ENCODE results near the gene OR1E2.
"Not testable (repeated sequence)": the region's sequence is repeated elsewhere in the genome, so short reads cannot be mapped to it uniquely, and the experiment has no call there.

The OR1E2 gene

DNA sequence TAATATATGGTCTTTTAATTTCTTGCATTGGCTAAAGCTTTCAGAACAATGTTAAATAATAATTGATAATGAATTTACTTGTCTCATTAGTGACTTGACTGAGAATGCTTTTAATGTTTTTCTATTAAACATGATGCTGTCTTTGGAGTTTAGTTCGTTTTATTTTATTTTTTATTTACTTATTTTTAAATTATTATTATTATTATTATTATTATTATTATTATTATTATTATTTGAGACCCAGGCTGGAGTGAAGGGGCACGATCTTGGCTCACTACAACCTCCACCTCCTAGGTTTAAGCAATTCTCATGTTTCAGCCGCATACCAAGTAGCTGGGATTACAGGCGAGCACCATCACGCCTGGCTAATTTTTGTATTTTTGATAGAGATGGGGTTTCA lies 18.0 kb downstream of the OR1E2 start:
- Mint-ChIP-seq H3K27ac (no peak overlapping the region), H3K4me1 (no peaks in the 10 kb centered on the region), H3K27me3 (peaks cover 14% of the 10 kb centered on the region), H3K36me3 (no peaks in the 10 kb centered on the region), H3K9me3 (no peaks in the 10 kb centered on the region), H3K4me3 (no peak overlapping the region)

DNA sequence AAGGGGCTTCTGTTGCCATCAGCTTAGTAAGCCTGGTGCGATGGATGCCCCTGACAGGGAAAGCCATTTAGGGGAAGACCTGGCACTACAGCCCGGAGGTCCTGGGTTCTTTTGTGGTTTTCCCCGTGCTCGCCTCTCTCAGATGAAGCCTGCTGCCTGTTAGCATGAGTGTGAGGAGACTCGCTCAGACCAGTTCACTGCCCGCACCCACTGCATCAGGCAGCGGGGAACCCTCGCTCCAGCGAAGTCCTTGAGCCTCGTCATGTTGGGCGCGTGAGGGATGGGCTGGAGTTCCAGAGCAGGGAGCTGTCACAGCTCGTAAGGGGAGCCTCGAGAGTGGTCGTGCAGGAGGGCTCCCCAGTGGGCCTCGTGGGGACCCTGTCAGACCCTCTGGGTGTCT lies 21.4 kb downstream of the OR1E2 start:
- not testable (repeated sequence) for H3K4me1 Mint-ChIP-seq, H3K4me3 Mint-ChIP-seq, H3K36me3 Mint-ChIP-seq, H3K27ac Mint-ChIP-seq, H3K9me3 Mint-ChIP-seq
- peaks cover 23% of the 10 kb centered on the region for H3K27me3 Mint-ChIP-seq

DNA sequence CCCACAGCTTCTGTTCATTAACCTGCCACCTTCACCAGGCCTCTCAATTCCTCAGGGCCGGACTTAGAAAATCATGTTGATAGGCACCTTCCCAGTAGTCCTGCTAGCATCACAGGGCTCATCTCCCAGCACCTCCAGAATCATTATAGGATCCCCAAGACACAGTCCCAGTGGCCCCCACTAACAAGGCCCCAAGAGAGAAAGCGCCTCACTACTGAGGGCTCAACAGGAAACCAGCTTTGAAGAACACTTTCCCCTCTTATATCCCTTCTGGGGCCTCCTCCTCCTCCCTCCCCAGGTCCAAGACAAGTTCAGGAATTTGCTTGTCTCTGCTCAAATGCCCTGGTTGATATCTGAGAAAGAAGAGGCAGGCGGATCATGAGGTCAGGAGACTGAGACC lies 22.6 kb downstream of the OR1E2 start, which contains the start of gene OR3A3:
Gene OR3A3, plus strand, starts transcription at position 301 of the 400 bp plus-strand sequence.
- no peaks in the 10 kb centered on the region for H3K4me1 Mint-ChIP-seq
- peaks cover 8% of the 10 kb centered on the region for H3K9me3 Mint-ChIP-seq
- no peak within 1 kb of the TSS for H3K4me3 Mint-ChIP-seq
- no peak within 1 kb of the TSS for H3K27ac Mint-ChIP-seq
- H3K27me3 Mint-ChIP-seq = peaks cover 23% of the 10 kb centered on the region
- H3K36me3 Mint-ChIP-seq = peaks cover 3% of the 10 kb centered on the region

DNA sequence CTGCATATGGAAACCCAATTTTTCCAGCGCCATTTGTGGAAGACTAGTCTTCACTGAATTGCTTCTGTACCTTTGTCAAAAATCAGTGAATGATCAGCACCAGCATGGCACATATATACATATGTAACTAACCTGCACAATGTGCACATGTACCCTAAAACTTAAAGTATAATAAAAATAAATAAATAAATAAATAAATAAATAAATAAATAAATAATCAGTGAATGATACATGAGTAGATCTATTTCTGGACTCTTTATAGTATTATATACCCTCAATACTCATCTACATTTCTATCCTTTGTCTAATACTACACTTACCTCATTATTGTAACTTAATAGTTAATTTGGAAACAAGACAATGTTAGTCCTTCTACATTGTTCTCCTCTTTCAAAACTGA lies 29.8 kb downstream of the OR1E2 start:
- H3K4me1 Mint-ChIP-seq, H3K9me3 Mint-ChIP-seq, H3K4me3 Mint-ChIP-seq, H3K27ac Mint-ChIP-seq, H3K36me3 Mint-ChIP-seq: not testable (repeated sequence)
- peaks cover 17% of the 10 kb centered on the region for H3K27me3 Mint-ChIP-seq

DNA sequence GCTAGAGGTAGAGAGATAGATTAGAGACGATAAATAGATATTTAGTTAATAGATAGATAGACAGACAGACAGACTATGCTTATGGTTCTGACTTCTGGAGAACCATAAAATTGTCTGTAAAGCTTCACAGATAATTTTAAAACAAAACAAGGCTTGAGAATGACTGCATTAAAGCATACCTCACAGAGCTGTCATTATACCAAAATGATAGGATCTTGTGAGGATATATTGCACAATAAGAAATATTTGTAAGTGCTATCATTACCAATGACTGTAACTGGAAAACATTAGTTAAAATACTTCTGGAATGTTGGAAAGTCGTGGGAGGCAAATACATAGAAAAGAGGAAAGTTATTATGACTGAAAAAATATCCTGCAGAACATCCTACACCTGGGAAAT lies 31.9 kb downstream of the OR1E2 start:
- no peaks in the 10 kb centered on the region for H3K9me3 Mint-ChIP-seq
- no peaks in the 10 kb centered on the region for H3K36me3 Mint-ChIP-seq
- H3K4me1 Mint-ChIP-seq = no peaks in the 10 kb centered on the region
- no peak overlapping the region for H3K4me3 Mint-ChIP-seq
- H3K27ac Mint-ChIP-seq = no peak overlapping the region
- peaks cover 10% of the 10 kb centered on the region for H3K27me3 Mint-ChIP-seq

DNA sequence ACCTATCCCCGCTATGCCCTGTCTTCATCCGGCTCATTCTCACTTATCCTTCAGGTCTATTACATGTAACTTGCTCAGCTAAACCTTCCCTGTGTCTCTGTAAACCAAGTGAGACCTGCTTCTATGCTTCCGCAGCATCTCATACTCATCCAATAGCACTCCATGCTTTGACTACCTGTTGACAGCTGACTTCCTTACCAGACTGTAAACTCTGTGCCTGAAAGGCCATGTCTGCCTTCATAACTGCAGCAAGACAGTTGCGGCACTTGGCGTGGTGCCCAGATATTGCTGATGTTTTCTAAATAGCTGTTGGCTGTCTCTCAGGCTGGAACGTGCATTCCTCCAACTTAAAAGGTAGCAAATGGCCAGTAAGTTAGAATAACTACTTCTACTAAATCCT lies 33.6 kb downstream of the OR1E2 start:
- Mint-ChIP-seq H3K4me1 (no peaks in the 10 kb centered on the region), H3K27ac (no peak overlapping the region), H3K4me3 (no peak overlapping the region), H3K9me3 (no peaks in the 10 kb centered on the region), H3K36me3 (no peaks in the 10 kb centered on the region), H3K27me3 (peaks cover 6% of the 10 kb centered on the region)

DNA sequence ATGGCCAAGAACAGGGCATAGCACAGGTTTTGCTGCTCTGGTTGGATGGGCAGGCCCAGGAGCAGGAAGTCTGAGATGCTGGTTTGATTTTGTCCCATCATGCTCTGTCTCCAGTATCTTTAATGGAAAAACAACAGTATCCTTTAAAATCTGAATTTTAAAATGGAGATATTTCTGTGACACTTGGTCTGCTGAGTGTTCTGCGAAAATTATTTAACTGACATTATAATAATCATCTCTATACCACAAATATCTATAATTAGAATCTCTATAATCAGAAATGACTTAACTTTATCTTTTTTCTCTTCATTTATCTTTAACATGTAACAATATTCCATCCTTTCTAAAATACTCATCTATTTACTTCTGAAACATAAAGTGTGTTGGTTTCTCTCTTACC lies 35.3 kb downstream of the OR1E2 start, which contains the start of gene OR1E1:
Gene OR1E1, minus strand, starts transcription at position 101 of the 400 bp plus-strand sequence. Its CDS starts 0 bp downstream, at position 101.
- Mint-ChIP-seq H3K27ac (no peak within 1 kb of the TSS), H3K4me1 (no peaks in the 10 kb centered on the region), H3K27me3 (peaks cover 11% of the 10 kb centered on the region), H3K4me3 (no peak within 1 kb of the TSS), H3K36me3 (no peaks in the 10 kb centered on the region), H3K9me3 (no peaks in the 10 kb centered on the region)

DNA sequence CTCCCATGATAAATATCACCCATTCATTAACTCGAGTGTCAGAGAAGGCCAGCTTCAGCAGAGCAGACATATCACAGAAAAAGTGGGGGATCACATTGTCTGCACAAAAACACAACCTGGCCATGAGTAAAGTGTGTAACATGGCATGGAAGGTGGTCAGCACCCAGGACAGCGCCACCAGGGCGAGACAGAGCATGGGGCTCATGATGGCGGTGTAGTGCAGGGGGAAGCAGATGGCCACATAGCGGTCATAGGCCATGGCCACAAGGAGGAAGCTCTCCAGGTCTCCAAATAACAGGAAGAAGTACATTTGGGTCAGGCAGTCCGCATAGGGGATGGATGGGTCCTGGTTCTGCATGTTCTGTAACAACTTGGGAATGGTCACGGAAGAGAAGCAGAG lies 35.8 kb downstream of the OR1E2 start:
- H3K27me3 Mint-ChIP-seq, H3K4me3 Mint-ChIP-seq, H3K27ac Mint-ChIP-seq, H3K4me1 Mint-ChIP-seq, H3K9me3 Mint-ChIP-seq, H3K36me3 Mint-ChIP-seq: not testable (repeated sequence)

DNA sequence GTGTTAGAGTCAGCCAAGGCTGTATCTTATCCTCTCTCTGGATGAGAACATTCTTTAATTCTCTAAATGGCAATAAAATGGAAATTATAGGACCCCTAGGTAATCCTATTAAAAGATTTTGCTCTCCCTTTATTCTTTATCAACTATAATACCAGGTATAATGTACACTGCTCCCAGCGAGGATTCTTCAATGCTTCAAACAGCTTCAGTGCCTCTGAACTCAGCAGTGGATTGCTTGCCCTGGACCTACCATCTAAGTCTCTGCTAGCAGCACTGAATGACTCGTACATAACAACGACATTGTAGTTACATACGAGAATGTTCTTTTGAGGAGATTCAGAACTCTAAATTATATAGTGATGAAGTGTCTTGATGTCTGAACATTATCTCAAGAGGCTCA lies 43.9 kb downstream of the OR1E2 start:
- Mint-ChIP-seq H3K4me3 (no peak overlapping the region), H3K4me1 (peaks cover 14% of the 10 kb centered on the region), H3K36me3 (peaks cover 4% of the 10 kb centered on the region), H3K9me3 (peaks cover 5% of the 10 kb centered on the region), H3K27ac (no peak overlapping the region), H3K27me3 (peaks cover 29% of the 10 kb centered on the region)

DNA sequence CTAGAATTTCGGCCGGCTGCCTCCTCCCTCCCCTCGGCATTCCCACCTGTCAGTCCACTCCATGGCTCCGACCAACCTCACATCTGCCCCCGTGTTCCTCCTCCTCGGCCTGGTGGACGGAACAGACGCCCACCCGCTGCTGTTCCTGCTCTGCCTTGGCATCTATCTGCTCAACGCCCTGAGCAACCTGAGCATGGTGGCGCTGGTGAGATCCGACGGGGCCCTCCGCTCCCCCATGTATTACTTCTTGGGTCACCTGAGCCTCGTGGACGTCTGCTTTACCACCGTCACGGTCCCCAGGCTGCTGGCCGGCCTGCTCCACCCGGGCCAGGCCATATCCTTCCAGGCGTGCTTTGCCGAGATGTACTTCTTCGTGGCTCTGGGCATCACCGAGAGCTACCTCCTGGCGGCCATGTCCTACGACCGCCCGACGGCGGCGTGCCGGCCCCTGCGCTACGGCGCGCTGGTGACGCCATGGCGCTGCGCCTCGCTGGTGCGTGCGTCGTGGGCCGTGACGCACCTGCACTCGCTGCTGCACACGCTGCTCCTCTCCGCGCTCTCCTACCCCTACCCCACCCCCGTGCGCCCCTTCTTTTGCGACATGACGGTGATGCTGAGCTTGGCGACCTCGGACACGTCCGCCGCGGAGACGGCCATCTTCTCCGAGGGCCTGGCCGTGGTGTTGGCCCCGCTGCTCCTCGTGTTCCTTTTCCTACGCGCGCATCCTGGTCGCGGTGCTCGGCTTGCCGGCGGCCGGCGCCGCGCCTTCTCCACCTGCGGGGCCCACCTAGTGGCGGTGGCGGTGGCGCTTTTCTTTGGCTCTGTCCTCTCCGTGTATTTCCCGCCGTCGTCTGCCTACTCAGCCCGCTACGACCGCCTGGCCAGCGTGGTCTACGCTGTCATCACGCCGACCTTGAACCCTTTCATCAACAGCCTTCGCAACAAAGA lies 47.5 kb downstream of the OR1E2 start, which contains the start of gene OR3A2:
Gene OR3A2, minus strand, starts transcription at position 440 of the 948 bp plus-strand sequence.
- H3K36me3 Mint-ChIP-seq = peaks cover 4% of the 10 kb centered on the region
- H3K4me1 Mint-ChIP-seq = peaks cover 14% of the 10 kb centered on the region
- peaks cover 29% of the 10 kb centered on the region for H3K27me3 Mint-ChIP-seq
- H3K9me3 Mint-ChIP-seq = peaks cover 5% of the 10 kb centered on the region
- H3K4me3 Mint-ChIP-seq = peak within 1 kb of the TSS; percentile 83
- H3K27ac Mint-ChIP-seq = peak within 1 kb of the TSS; percentile 30

Data from activated naive CD4-positive, alpha-beta T cell treated with anti-CD3 and anti-CD28 coated beads, Interleukin-2, amount 50 U/mL, for 24 hours (primary cell).